ENCODE results near the gene CALN1. TPM values are rescaled to one million over a fixed set of nuclear protein-coding genes. Genes with fewer than 3 reads are reported as not detected.

CALN1 gene
- polyA plus RNA-seq, 1 experiment, result not detected

- H3K4me3 ChIP-seq (ENCODE audit: low read depth, low read length), result no peak overlapping the region
- DNase-seq (ENCODE audit: low read depth), result no peak
- TF ChIP-seq CTCF (IDR thresholded peaks at IDR 0.05; ENCODE audit: insufficient read depth, low read depth, low read length), result no peak
- ChIA-PET POLR2A (no interaction called here), CTCF (no interaction called here)
- H3K27me3 ChIP-seq (ENCODE audit: control insufficient read depth, insufficient read depth, low read length), result no peaks in the 10 kb centered on the region
- H3K36me3 ChIP-seq (ENCODE audit: control insufficient read depth, insufficient read depth, low read length), result no peaks in the 10 kb centered on the region
These were observed 628.4 kb downstream of the CALN1 start for GRCh38 chr7:71783779-71784178.

- CTCF ChIA-PET, result no interaction called here
- no peak overlapping the region for H3K4me3 ChIP-seq (ENCODE audit: low read depth, low read length)
- DNase-seq (ENCODE audit: low read depth), result no peak
- POLR2A ChIA-PET, result no interaction called here
- H3K36me3 ChIP-seq (ENCODE audit: control insufficient read depth, insufficient read depth, low read length), result no peaks in the 10 kb centered on the region
- no peaks in the 10 kb centered on the region for H3K27me3 ChIP-seq (ENCODE audit: control insufficient read depth, insufficient read depth, low read length)
- no peak for TF ChIP-seq CTCF (IDR thresholded peaks at IDR 0.05; ENCODE audit: insufficient read depth, low read depth, low read length)
These were observed 630.1 kb downstream of the CALN1 start for GRCh38 chr7:71782051-71782450.

- TF ChIP-seq CTCF (IDR thresholded peaks at IDR 0.05; ENCODE audit: insufficient read depth, low read depth, low read length), result no peak
- no peak for DNase-seq (ENCODE audit: low read depth)
- no peaks in the 10 kb centered on the region for H3K27me3 ChIP-seq (ENCODE audit: control insufficient read depth, insufficient read depth, low read length)
- H3K36me3 ChIP-seq (ENCODE audit: control insufficient read depth, insufficient read depth, low read length), result no peaks in the 10 kb centered on the region
- no peak overlapping the region for H3K4me3 ChIP-seq (ENCODE audit: low read depth, low read length)
- CTCF ChIA-PET, result interaction anchor here (0.6 kb wide), 2 partner anchors 210 to 259 kb away, joined by 3 read pairs; no protein-coding TSS in a partner anchor
- POLR2A ChIA-PET, result no interaction called here
These were observed 631.9 kb downstream of the CALN1 start for GRCh38 chr7:71780282-71780681.

- no peak overlapping the region for H3K4me3 ChIP-seq (ENCODE audit: low read depth, low read length)
- H3K36me3 ChIP-seq (ENCODE audit: control insufficient read depth, insufficient read depth, low read length), result no peaks in the 10 kb centered on the region
- ChIA-PET CTCF (no interaction called here), POLR2A (no interaction called here)
- H3K27me3 ChIP-seq (ENCODE audit: control insufficient read depth, insufficient read depth, low read length), result no peaks in the 10 kb centered on the region
- TF ChIP-seq CTCF (IDR thresholded peaks at IDR 0.05; ENCODE audit: insufficient read depth, low read depth, low read length), result no peak
- DNase-seq (ENCODE audit: low read depth), result no peak
These were observed 634.9 kb downstream of the CALN1 start for GRCh38 chr7:71777278-71777677.

- ChIA-PET CTCF (no interaction called here), POLR2A (no interaction called here)
- Histone ChIP-seq H3K36me3 (ENCODE audit: control insufficient read depth, insufficient read depth, low read length) (no peaks in the 10 kb centered on the region), H3K27me3 (ENCODE audit: control insufficient read depth, insufficient read depth, low read length) (no peaks in the 10 kb centered on the region), H3K4me3 (ENCODE audit: low read depth, low read length) (no peak overlapping the region)
- no peak for TF ChIP-seq CTCF (IDR thresholded peaks at IDR 0.05; ENCODE audit: insufficient read depth, low read depth, low read length)
- no peak for DNase-seq (ENCODE audit: low read depth)
These were observed 635.4 kb downstream of the CALN1 start for GRCh38 chr7:71776726-71777125.
